Measurements from ENCODE around the gene DCXR.
"Not testable (repeated sequence)": the region's sequence is repeated elsewhere in the genome, so short reads cannot be mapped to it uniquely, and the experiment has no call there.

Gene DCXR

GRCh38 chr17:82042649-82043048 is 5.2 kb upstream of the DCXR start:
- in situ Hi-C loops (cut with MboI; ENCODE audit: low sequenced_read_pairs): no loop called here

DNA sequence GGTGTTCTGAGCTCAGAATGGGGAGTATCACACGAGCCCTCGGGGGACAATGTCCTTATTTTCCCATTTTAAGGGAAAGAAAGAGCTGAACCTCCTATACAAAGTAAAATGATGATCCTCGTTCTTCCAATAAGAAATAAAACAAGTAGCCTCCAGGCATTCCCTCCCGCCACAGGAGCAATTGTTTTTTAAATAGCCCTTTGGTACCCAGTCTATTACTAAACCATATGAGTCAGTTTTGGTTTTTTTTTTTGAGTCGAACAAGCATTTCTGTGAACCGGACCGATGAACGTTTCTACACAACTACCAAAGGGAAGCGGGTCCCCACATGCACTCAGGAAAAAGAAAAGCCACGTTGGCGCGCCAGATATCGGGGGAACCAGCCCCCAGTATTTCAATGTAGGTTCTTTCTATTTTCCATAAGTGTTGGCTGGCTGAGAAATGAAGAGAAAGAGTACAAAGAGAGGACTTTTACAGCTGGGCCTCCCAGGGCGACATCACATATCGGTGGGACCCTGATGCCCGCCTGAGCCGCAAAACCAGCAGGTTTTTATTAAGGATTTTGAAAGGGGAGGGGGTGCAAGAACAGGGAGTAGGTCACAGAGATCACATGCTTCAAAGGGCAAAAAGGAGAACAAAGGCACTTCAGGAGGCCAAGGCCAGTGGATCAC is 3.8 kb upstream of the DCXR start:
- in situ Hi-C loops (cut with MboI; ENCODE audit: low sequenced_read_pairs): no loop called here

DNA sequence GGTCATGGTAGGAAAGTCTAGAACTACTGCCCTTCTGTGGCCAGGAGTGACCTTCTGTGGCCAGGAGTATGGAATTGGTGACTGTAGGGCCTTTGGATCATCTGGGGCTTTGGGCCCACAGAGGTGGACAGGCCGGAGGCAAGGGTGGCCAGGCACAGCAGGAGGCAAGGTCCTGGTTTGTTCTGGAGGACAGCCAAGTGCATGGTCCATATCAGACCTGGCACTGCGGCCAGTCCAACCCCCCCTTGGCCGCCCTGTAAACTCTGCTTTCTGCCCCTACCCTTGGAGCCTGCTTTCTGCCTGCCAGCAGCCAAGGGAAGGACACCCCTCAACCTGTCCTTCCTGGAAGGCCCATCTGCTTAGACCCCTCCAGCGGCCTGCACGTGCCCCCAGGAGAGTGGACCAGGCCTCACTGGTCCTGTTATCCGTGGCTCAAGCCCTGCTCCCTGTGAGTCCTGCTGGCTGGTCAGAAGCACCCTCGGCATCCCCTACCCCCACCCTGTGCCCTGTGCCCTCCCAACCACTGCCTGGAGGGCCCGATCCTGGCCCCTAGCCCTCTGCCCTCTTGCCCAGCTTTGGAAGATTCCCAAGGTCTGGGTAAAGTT is 2.3 kb upstream of the DCXR start:
- in situ Hi-C loops (cut with MboI; ENCODE audit: low sequenced_read_pairs): no loop called here

DNA sequence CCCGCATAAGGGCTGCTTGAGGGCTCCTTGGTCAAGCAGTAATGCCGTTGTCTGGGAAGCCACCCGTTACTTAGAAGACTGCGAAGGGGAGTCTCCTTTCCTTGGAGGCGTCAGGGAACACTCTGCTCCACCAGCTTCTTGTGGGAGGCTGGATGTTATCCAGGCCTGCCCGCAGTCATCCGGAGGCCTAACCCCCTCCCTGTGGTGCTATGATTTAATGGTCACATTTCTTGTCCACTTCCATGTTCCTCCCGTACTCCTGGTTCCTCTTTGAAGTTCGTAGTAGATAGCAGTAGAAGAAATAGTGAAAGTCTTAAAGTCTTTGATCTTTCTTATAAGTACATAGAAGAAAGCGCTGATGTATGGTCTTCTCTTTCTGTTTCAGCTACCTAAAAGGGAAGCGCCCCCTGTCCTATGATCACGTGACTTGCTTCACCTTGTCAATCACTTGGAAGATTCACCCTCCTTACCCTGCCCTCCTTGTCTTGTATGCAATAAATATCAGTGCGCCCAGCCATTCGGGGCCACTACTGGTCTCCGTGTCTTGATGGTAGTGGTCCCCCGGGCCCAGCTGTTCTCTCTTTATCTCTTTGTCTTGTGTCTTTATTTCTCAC is 1.4 kb upstream of the DCXR start:
- in situ Hi-C loops (cut with MboI; ENCODE audit: low sequenced_read_pairs): not testable (repeated sequence)

GRCh38 chr17:82037889-82038195 is 345 bp upstream of the DCXR start:
- in situ Hi-C loops (cut with MboI; ENCODE audit: low sequenced_read_pairs): no loop called here

DNA sequence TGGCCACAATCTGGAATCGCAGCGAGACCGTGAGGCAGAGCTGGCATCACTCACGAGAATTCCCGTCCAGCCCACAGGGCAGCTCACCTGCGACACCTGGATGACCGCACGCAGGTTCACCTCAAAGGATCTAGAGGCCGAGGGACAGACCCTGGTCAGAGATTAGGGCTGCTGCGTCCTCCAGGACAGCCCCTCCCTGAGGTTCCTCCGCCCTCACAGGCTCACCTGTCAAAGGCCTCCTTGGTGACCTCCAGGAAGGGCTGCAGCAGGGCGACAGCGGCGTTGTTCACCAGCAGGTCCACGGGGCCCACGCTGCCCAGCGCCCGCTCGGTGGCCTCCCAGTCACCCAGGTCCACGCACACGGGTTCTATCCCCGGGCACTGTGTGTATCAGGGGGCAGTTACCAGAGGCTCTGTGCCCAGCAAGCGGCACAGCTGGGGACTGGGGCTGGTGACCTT is 834 bp downstream of the DCXR start:
- in situ Hi-C loops (cut with MboI; ENCODE audit: low sequenced_read_pairs): no loop called here

DNA sequence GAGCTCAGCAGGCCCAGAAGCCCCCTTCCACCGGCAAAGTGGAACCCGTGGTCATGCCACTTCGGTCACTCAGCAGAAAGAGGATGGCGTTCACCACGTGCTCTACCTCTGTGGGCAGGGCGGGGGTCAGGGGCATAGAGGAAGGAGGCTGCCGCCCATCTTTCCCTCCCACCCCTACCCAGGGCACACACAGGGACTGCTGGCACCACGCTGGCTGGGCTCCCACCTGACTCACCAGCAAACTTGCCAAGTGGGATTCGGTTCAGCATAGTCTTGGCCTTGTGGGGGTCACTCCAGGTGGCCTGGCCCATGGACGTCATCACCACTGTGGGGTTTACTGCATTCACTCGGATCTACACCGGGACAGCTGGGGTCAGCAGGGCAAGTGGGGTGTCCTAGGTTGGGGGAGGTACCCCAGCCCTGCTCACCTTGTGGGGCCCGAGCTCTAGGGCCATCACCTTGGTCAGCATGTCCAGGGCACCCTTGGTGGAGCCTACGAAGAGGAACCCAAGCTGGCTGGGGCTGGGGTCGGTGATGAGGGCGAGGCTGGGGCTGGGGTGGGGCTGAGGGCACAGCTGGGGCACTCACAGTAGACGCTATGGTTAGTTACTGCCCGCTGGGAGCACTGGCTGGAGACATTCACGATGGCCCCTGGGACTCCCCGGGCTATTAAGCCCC is 1.4 kb downstream of the DCXR start:
- in situ Hi-C loops (cut with MboI; ENCODE audit: low sequenced_read_pairs): no loop called here

- in situ Hi-C loops (cut with MboI; ENCODE audit: low sequenced_read_pairs): no loop called here
Measured at GRCh38 chr17:82035488-82035887, 2.0 kb downstream of the DCXR start.

- in situ Hi-C loops (cut with MboI; ENCODE audit: low sequenced_read_pairs): no loop called here
Measured at GRCh38 chr17:82034371-82035011, 3.0 kb downstream of the DCXR start.

DNA sequence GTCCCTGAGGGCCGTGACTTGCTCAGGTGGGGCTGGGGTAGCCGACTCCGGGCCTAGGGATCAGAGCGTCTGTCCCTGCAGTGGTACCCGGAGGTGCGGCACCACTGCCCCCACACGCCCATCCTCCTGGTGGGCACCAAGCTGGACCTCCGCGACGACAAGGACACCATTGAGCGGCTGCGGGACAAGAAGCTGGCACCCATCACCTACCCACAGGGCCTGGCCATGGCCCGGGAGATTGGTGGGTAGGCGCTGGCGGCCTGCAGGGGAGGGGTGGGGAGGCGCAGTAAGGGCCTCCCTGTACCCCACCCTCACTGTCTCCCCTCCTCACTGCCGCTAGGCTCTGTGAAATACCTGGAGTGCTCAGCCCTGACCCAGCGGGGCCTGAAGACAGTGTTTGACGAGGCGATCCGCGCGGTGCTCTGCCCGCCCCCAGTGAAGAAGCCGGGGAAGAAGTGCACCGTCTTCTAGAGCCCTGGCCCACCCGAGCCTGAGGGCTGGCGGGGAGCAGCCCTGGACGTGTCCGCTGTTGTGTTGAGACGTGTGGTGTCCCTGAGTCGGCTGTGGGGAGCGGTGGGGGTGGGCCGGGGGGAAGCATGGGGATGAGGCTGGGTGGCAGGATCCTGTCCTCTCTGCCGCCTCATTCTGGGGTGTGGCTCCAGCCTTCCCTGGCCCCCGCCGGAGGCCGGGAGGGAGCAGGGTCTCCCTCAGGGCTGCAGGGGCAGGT is 4.0 kb downstream of the DCXR start:
- in situ Hi-C loops (cut with MboI; ENCODE audit: low sequenced_read_pairs): no loop called here

DNA sequence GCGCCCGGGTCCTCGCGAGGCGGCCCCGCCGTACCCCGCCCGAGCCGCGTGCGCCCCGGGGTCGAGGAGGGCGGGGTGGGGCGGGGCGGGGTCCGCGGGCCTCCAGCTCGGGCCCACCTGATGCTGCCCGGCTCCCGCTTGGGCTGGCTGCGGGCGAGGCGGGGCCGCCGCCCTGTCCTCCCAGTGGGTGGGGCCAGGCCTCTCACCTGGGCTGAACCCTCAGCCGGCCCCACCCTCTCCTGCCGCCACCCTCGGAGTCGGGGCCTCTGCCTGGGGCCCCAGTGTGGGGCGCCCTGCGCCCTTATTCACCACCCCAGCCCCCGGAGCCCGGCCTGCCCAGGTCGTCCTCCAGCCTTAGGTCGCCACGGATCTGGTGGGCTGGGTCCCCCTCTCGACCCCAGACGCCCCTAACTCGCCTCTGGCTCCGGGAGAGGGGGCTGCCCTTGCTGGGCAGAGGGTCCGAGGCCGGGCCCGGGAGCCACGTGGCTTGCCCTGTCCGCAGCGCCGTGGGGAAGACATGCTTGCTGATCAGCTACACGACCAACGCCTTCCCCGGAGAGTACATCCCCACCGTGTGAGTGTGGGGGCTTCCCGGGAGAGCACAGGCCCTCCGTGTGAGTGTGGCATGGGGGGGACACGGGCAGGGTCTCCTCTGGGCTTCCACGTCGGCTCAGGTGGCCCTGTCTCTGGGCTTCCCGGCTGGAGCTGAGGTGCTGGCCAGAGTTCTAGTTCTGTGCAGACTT is 5.4 kb downstream of the DCXR start:
- in situ Hi-C loops (cut with MboI; ENCODE audit: low sequenced_read_pairs): no loop called here

- in situ Hi-C loops (cut with MboI; ENCODE audit: low sequenced_read_pairs): no loop called here
Measured at GRCh38 chr17:82031303-82031884, 6.1 kb downstream of the DCXR start, which contains the start of gene RAC3. TSS of gene RAC3 (plus strand) at chr17:82031678. CDS start at chr17:82031762, 84 bp downstream.

DNA sequence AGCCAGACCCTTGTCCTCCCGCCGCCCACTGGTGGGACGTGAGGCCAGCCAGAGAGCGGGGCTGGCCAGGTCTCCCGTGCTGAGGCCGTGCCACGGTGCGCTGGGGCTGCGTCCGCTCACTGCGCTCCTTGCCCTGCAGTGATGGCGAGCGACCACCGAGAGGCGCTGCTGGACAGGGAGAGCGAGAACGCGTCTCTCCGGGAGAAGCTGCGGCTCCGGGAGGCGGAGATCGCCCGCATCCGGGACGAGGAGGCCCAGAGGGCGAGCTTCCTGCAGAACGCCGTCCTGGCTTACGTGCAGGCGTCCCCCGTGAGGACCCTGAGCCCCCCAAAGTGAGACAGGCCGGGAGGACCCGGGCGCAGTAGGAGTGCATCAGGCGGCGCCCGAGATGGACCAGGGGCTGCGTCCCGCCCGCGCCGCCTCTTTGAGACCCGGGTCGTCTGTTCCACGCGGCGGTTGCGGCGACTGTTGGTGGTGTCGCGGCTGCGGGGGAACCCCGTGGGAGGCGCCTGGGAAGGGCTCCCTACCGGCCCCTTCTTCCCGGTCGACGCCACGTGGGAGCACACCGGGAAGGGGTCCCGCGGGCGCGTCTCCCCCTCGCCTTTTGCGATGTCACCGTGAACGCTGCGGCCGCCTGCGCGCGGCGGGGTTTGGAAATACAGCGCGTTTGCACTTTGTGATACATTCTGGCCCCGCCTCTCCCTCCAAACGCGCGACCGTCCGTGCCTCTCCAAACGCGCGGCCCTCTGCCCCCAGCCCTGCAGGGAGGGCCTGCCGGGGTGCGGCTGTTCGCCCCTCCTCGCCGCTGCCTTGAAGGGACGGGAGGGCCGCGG is 6.8 kb downstream of the DCXR start:
- in situ Hi-C loops (cut with MboI; ENCODE audit: low sequenced_read_pairs): no loop called here

- in situ Hi-C loops (cut with MboI; ENCODE audit: low sequenced_read_pairs): no loop called here
Measured at GRCh38 chr17:82029990-82030469, 7.5 kb downstream of the DCXR start.

DNA sequence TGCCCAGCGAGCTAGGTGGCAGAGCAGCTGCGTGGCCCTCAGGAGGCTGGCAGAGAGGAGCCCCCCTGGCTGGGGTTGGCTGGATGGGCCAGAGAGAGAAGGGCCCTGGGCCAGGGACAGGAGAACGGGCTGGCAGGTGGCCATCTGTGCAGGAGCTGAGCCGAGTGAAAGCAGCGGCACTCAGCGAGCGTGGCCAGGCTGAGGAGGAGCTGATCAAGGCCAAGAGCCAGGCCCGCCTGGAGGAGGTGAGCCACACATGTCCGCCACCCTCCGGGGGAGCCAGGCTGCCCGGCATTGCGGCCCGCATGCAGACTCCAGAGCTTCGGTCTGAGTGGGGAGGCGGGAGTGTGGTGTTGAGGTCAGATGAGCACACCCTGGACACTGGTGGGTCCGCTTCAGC is 8.1 kb downstream of the DCXR start:
- in situ Hi-C loops (cut with MboI; ENCODE audit: low sequenced_read_pairs): no loop called here

DNA sequence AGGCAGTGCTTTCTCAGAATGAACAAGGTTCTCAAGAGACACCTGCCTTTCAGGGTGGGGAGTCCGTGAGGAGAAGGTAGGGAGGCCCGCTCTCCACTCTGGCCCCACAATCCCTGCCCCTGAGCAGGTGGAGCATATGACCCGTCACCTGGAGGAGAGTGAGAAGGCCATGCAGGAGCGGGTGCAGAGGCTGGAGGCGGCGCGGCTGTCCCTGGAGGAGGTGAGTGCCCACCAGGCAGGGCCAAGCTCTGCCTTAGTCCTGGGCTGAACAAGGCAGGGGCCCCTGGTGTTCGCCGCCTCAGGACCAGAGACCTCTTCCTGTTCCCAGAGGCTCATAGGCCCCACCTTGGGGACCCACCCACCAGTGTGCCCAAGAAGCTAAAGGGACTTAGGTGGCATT is 8.5 kb downstream of the DCXR start:
- in situ Hi-C loops (cut with MboI; ENCODE audit: low sequenced_read_pairs): no loop called here

GRCh38 chr17:82028246-82028645 is 9.3 kb downstream of the DCXR start:
- in situ Hi-C loops (cut with MboI; ENCODE audit: low sequenced_read_pairs): no loop called here

DNA sequence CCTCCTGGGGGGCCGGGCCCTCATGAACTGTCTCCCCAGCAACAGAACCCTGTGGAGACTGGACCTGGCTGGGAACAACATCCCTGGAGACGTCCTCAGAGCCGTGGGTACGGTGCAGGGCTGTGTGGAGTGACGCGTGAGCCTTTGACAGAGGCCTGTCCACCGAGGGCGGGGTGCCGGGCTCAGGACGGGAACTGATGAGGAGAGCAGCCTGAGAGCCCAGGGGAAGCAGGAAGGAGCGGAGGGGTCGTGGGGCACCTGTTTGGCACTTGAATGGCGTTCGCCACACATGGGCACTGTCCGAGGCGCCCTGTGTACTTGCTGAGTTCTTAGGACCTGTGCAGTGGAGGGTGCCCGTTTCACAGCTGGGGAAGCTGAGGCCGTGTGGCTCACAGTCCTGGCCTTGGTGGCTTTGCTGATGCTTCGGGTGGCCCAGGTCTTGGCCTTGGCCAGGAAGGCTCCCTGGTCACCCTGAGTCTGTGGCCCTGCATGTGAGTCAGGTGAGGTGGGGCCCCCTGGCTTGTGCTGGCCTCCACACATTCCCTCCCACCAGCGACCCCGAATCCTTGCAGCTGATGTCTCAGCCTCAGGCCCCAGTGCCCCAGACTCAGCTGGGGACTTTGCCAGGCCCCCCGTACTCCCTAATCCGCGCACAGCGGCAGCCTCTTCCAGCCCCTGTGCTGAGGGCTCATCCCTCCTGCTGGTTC is 11.9 kb downstream of the DCXR start:
- in situ Hi-C loops (cut with MboI; ENCODE audit: low sequenced_read_pairs): no loop called here

Data from hTERT RPE-1 (cell line).